Central memory CD8-positive, alpha-beta T cell (primary cell): Measurements from ENCODE around the gene COPS3.

Experiments used
- ATAC-seq: fragments of 150-1000 bp; cut with Tn5 transposase; replicated peaks from 2 replicates; pipeline ENCODE4 v1.10.0; 2022; ENCODE audit warnings: mild to moderate bottlenecking, moderate FRiP score, moderate number of reproducible peaks; ENCODE audit not compliant: poor library complexity, severe bottlenecking; ENCODE audit errors: extremely low read depth
- DNase-seq, 2 donors: peaks; one replicate each; pipeline ENCODE4 v3.0.0; 2021; ENCODE audit warnings: low spot score in 2 of 2
- H3K27ac Mint-ChIP-seq: one replicate; pipeline ENCODE4 v1.8.0; 2022; ENCODE audit warnings: low read depth, mild to moderate bottlenecking, moderate library complexity, mixed read lengths
- H3K27me3 Mint-ChIP-seq: one replicate; pipeline ENCODE4 v1.8.0; 2022; ENCODE audit warnings: mixed read lengths
- H3K36me3 Mint-ChIP-seq: one replicate; pipeline ENCODE4 v1.8.0; 2022; ENCODE audit warnings: mild to moderate bottlenecking, moderate library complexity, mixed read lengths; ENCODE audit not compliant: insufficient read depth
- H3K4me1 Mint-ChIP-seq: one replicate; pipeline ENCODE4 v1.8.0; 2022; ENCODE audit warnings: mixed read lengths
- H3K4me3 Mint-ChIP-seq: one replicate; pipeline ENCODE4 v1.8.0; 2022; ENCODE audit warnings: mild to moderate bottlenecking, moderate library complexity, mixed read lengths
- H3K9me3 Mint-ChIP-seq: one replicate; pipeline ENCODE4 v1.8.0; 2022; ENCODE audit warnings: mixed read lengths

The COPS3 gene

GRCh38 chr17:17254036-17254435 lies 27.0 kb downstream of the COPS3 start:
- no peaks in the 10 kb centered on the region for H3K9me3 Mint-ChIP-seq
- DNase-seq, result no peak
- no peak for ATAC-seq

GRCh38 chr17:17253406-17253805 lies 27.6 kb downstream of the COPS3 start:
- ATAC-seq (peak; percentile 49), DNase-seq (no peak)
- Mint-ChIP-seq H3K27ac (no peak overlapping the region), H3K4me1 (peaks cover 6% of the 10 kb centered on the region), H3K4me3 (no peak overlapping the region), H3K27me3 (no peaks in the 10 kb centered on the region), H3K9me3 (no peaks in the 10 kb centered on the region), H3K36me3 (peaks cover 67% of the 10 kb centered on the region)

More at GRCh38 chr17:17254036-17254435, 27.0 kb downstream of the COPS3 start:
- H3K4me1 Mint-ChIP-seq, result peaks cover 6% of the 10 kb centered on the region
- no peaks in the 10 kb centered on the region for H3K27me3 Mint-ChIP-seq
- no peak overlapping the region for H3K27ac Mint-ChIP-seq
- H3K4me3 Mint-ChIP-seq, result no peak overlapping the region
- H3K36me3 Mint-ChIP-seq, result peaks cover 66% of the 10 kb centered on the region

DNA sequence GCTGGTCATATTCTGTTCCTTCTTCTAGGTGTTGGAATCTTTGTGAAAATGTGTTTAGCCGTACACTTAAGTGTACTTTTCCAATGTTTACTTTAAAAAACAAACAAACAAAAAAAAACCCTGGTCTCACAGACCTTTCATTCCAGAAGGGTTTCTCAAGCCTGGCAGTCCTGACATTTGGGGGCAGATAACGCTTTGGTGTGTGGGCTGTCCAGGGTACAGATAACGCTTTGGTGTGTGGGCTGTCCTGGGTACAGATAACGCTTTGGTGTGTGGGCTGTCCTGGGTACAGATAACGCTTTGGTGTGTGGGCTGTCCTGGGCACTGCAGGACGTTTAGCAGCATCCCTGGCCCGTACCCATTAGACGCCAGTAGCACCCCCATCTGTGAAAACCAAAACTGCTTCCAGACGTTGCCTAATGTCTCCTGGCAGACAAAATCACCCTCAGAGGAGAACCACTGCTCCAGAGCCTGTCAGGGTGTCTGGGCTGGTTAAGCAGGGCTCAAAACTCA lies 28.8 kb downstream of the COPS3 start:
- no peak overlapping the region for H3K4me3 Mint-ChIP-seq
- ATAC-seq (no peak), DNase-seq (no peak)
- peaks cover 6% of the 10 kb centered on the region for H3K4me1 Mint-ChIP-seq
- H3K27ac Mint-ChIP-seq, result no peak overlapping the region
- H3K27me3 Mint-ChIP-seq, result no peaks in the 10 kb centered on the region
- peaks cover 62% of the 10 kb centered on the region for H3K36me3 Mint-ChIP-seq
- H3K9me3 Mint-ChIP-seq, result no peaks in the 10 kb centered on the region

DNA sequence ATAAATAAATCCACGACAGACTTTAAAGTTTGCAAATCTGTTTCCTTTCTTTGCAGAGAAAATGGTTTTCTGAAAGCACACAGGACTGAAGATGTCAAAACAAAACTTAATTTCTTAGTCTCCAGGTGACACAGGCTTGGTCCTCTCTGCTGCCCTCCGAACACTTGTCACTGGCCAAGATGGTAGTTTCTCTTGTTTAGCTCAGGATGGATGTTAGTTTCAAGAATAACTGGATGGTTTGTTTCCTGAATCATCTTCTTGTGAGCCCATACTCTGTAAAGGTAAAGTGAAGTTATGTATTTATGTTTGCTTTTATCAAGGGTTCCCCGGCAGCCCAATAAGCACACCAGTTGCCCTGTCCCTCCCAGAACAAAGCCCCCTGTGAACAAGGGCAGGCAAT lies 34.2 kb downstream of the COPS3 start:
- no peaks in the 10 kb centered on the region for H3K4me1 Mint-ChIP-seq
- DNase-seq (no peak), ATAC-seq (no peak)
- H3K9me3 Mint-ChIP-seq, result no peaks in the 10 kb centered on the region
- H3K27me3 Mint-ChIP-seq, result no peaks in the 10 kb centered on the region
- peak overlapping the region; percentile 29 for H3K27ac Mint-ChIP-seq
- peaks cover 45% of the 10 kb centered on the region for H3K36me3 Mint-ChIP-seq
- no peak overlapping the region for H3K4me3 Mint-ChIP-seq

GRCh38 chr17:17243163-17243562 lies 37.9 kb downstream of the COPS3 start:
- Mint-ChIP-seq H3K9me3 (no peaks in the 10 kb centered on the region), H3K36me3 (peaks cover 25% of the 10 kb centered on the region), H3K27me3 (no peaks in the 10 kb centered on the region), H3K27ac (no peak overlapping the region), H3K4me1 (no peaks in the 10 kb centered on the region), H3K4me3 (no peak overlapping the region)
- no peak for DNase-seq
- ATAC-seq, result no peak

DNA sequence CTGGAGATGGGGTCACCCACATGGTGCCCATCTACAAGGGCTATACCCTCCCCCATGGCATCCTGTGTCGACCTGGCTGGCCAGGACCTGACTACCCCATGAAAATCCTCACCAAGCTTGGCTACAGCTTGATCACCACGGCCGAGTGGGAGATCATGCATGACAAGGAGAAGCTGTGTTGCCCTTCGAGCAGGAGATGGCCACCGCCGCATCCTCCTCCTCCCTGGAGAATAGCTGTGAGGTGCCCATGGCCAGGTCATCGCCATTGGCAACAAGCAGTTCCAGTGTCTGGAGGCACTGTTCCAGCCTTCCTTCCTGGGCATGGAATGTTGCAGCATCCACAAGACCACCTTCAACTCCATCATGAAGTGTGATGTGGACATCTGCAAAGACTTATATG lies 38.8 kb downstream of the COPS3 start:
- Mint-ChIP-seq H3K4me3 (no peak overlapping the region), H3K9me3 (no peaks in the 10 kb centered on the region), H3K27ac (no peak overlapping the region), H3K36me3 (peaks cover 27% of the 10 kb centered on the region), H3K27me3 (no peaks in the 10 kb centered on the region), H3K4me1 (peaks cover 5% of the 10 kb centered on the region)
- ATAC-seq (no peak), DNase-seq (no peak)

DNA sequence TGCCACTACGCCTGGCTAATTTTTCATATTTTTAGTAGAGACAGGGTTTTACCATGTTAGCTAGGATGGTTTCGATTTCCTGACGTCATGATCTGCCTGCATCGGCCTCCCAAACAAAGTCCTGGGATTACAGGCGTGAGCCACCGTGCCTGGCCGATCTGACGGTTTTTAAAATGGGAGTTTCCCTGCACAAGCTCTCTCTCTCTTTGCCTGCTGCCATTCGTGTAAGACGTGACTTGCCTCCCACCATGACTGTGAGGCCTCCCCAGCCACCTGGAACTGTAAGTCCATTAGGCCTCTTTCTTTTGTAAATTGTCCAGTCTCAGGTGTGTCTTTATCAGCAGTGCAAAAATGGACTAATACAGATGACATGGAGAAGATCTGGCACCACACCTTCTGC lies 39.4 kb downstream of the COPS3 start:
- H3K4me3 Mint-ChIP-seq, result no peak overlapping the region
- no peaks in the 10 kb centered on the region for H3K9me3 Mint-ChIP-seq
- peaks cover 27% of the 10 kb centered on the region for H3K36me3 Mint-ChIP-seq
- H3K27ac Mint-ChIP-seq, result no peak overlapping the region
- no peaks in the 10 kb centered on the region for H3K27me3 Mint-ChIP-seq
- ATAC-seq (no peak), DNase-seq (no peak)
- H3K4me1 Mint-ChIP-seq, result peaks cover 9% of the 10 kb centered on the region

DNA sequence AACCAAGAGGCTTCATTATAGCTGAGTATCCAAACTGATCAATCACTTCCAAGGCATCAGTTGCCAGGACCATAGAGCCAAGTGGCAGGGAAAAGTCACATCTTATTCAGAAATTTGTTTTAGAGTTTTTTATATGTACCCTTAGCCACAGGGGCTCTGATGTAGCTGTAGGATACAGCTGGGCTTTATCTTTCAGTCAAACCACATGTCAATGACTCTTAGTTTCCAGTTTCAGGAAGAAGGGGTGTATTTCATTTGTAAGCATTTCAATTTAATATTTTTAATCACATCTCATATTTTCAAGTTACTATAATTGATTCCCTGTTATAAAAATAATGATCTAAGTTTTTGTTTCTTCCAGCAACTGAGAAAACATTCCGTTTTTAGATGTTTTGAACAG lies 41.2 kb downstream of the COPS3 start:
- no peaks in the 10 kb centered on the region for H3K9me3 Mint-ChIP-seq
- no peaks in the 10 kb centered on the region for H3K27me3 Mint-ChIP-seq
- H3K4me1 Mint-ChIP-seq, result peaks cover 26% of the 10 kb centered on the region
- peaks cover 23% of the 10 kb centered on the region for H3K36me3 Mint-ChIP-seq
- H3K4me3 Mint-ChIP-seq, result no peak overlapping the region
- no peak overlapping the region for H3K27ac Mint-ChIP-seq
- ATAC-seq (no peak), DNase-seq (no peak)

- no peaks in the 10 kb centered on the region for H3K27me3 Mint-ChIP-seq
- peaks cover 21% of the 10 kb centered on the region for H3K36me3 Mint-ChIP-seq
- H3K9me3 Mint-ChIP-seq, result no peaks in the 10 kb centered on the region
- H3K27ac Mint-ChIP-seq, result peak within 1 kb of the TSS; percentile 99
- ATAC-seq (peak; percentile 95), DNase-seq (peak; percentile 83 to 89)
- peak within 1 kb of the TSS; percentile 96 for H3K4me3 Mint-ChIP-seq
- H3K4me1 Mint-ChIP-seq, result peaks cover 26% of the 10 kb centered on the region
Measured at GRCh38 chr17:17237026-17237799, 43.8 kb downstream of the COPS3 start, which contains the start of gene FLCN. TSS of gene FLCN (minus strand) at chr17:17237168. CDS start at chr17:17228137, 9,031 bp downstream.

DNA sequence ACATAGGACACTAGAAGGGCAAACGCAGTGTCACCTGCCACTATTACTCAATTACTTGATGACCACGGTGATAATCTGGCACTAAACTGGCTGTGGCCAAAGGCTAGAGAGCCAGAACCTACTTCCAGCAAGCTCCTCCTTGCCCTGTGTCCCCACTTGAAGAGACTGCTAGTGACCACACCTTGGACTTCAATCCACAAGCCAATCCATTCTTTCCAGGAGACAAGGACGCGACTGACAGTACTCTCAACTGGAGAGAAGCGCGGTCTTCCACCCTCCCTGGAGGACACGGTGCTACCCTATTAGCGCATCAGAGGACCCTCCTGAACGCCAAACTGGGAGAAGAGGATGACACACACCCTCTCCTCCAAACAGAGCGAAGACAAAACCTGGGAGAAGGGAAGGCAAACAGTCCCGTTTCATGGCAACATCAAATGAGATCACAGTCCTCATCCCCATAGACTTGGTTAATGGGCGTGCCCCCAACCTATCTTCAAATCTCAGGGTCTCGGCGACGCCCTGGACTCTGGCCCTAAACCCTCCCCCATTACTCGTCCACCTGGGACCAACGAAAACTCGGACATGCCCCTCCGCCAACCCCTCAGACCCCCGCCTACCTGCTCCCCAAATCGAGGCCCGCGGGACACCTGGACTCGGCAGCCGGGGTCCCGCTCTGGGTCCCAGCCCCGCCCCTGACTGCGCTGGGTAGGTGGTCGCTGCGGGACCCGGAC lies 44.6 kb downstream of the COPS3 start:
- ATAC-seq (no peak), DNase-seq (peak in 1 of 2 donors; percentile 12)
- Mint-ChIP-seq H3K4me1 (peaks cover 26% of the 10 kb centered on the region), H3K4me3 (peak overlapping the region; percentile 96), H3K27me3 (no peaks in the 10 kb centered on the region), H3K36me3 (peaks cover 22% of the 10 kb centered on the region), H3K9me3 (no peaks in the 10 kb centered on the region), H3K27ac (peak overlapping the region; percentile 99)

DNA sequence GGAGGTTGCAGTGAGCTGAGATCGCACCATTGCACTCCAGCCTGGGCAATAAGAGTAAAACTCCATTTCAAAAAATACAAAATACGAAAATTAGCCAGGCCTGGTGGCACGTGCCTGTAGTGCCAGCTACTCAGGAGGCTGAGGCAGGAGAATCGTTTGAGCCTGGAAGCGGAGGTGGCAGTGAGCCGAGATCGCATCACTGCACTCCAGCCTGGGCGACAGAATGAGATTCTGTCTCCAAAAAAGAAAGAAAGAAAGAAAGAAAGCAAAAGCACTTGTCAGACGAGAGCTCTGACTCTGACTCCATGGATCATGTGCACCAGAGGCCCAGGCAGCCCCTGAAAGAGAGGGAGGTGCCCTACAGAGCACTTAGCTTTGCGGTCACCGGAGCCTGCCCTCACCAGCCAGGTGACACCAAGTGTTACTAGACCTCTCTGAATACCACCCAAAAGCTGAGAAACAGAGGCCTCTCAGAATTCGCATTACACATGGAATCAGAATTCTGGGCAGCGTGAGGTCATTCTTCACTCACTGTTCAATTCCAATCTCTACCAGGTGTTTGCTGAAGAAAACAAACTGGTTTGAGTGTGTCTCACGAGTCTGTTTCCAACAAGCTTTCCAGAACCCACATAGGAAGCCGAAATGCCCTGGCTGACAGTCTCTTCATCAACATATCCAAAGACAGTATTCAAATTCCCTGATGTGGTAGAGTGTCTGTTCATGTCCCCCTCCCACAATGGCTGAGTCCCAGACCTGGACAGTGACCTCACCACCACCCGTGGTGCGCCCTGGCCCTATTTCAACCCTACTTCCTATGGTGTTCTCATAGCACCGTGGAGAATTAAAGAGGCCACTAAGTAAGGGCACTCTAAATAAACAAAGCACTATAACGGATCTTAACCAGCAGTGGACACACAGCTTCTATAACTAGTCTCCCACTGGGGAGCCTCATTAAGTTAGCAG lies 45.6 kb downstream of the COPS3 start:
- H3K27me3 Mint-ChIP-seq, result no peaks in the 10 kb centered on the region
- no peaks in the 10 kb centered on the region for H3K9me3 Mint-ChIP-seq
- H3K4me3 Mint-ChIP-seq, result peak overlapping the region; percentile 96
- DNase-seq, result no peak
- peak overlapping the region; percentile 99 for H3K27ac Mint-ChIP-seq
- peaks cover 22% of the 10 kb centered on the region for H3K36me3 Mint-ChIP-seq
- peaks cover 26% of the 10 kb centered on the region for H3K4me1 Mint-ChIP-seq
- ATAC-seq, result no peak

GRCh38 chr17:17232303-17232621 lies 48.8 kb downstream of the COPS3 start:
- DNase-seq, result no peak
- Mint-ChIP-seq H3K27ac (peak overlapping the region; percentile 78), H3K9me3 (no peaks in the 10 kb centered on the region), H3K36me3 (peaks cover 26% of the 10 kb centered on the region), H3K27me3 (no peaks in the 10 kb centered on the region), H3K4me1 (peaks cover 26% of the 10 kb centered on the region), H3K4me3 (no peak overlapping the region)
- no peak for ATAC-seq
